Measurements from ENCODE around the gene CRADD.
"Not testable (repeated sequence)": the region's sequence is repeated elsewhere in the genome, so short reads cannot be mapped to it uniquely, and the experiment has no call there.

Gene CRADD

GRCh38 chr12:93882763-93883162 lies 205.6 kb downstream of the CRADD start:
- no peak for DNase-seq

GRCh38 chr12:93883436-93884154 lies 206.4 kb downstream of the CRADD start:
- DNase-seq = no peak

- DNase-seq = no peak
Measured at GRCh38 chr12:93884794-93885460, 207.8 kb downstream of the CRADD start.

DNA sequence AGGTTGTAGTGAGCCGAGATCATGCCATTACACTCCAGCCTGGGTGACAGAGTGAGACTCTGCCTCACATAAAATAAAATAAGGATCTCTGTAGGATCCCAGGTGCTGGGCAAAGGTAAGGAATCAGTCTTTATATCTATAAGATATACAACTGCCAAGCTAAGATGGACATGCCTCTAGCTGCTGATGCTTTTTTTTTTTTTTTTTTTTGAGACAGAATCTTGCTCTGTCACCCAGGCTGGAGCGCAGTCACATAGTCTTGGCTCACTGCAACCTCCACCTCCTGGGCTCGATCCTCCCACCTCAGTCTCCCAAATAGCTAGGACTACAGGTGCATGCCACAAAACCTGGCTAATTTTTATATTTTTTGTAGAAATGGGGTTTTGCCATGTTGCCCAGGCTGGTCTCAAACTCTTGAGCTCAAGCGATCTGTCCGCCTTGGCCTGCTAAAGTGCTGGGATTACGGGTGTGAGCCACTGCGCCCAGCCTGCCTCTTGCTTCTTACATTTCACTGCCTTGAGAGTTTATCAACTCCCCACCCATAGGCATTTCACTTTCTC lies 208.9 kb downstream of the CRADD start:
- DNase-seq = not testable (repeated sequence)

GRCh38 chr12:93886533-93887511 lies 209.6 kb downstream of the CRADD start:
- DNase-seq = no peak

- DNase-seq = no peak
Measured at GRCh38 chr12:93888964-93889363, 211.8 kb downstream of the CRADD start.

GRCh38 chr12:93889516-93890212 lies 212.5 kb downstream of the CRADD start:
- no peak for DNase-seq

DNA sequence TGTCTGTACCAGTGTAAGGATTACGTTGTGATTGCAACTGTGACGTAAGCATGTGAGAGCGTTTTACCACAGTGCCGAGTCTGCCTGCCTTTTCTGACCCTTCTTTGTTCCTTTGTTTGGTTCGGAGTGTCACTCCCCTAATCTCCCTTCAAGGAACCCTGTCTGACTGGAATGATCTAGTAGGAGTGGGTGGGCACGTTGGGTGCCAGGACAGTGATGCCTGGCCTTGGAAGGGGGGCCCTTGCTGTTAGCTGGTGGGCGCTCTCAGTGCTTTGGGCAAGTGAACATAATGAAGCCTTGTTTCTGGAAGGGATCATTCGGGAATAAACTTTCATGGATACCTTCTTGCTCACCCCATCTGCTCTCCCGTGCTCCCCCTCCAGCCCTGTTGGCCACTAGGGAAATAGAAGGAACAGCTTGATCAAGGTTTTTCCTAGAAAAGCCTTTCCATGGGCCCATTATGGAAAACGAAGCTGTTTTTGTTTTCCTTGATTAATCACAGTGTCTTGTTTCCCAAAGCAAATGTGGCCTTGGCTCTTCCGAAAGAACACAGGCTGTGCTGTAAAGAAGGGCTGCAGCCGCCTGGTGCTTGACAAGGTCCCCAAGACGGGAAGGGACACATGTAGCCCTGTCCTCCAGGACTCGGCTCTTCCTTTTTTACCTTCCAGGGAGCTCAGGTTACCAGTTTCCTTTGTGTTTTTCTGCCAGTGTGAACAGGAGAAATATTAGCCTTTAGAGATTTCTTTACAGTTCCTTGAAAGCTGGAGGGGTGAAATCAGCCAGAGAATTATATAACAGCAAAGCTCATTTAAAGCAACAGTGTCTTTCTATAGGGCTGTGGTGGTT lies 215.5 kb downstream of the CRADD start:
- DNase-seq = no peak

GRCh38 chr12:93894391-93895088 lies 217.4 kb downstream of the CRADD start:
- DNase-seq = peak in 1 of 2 experiments; percentile 24

GRCh38 chr12:93895089-93895445 lies 217.9 kb downstream of the CRADD start:
- no peak for DNase-seq

- DNase-seq = no peak
Measured at GRCh38 chr12:93896427-93896826, 219.3 kb downstream of the CRADD start.

GRCh38 chr12:93896952-93897351 lies 219.8 kb downstream of the CRADD start:
- no peak for DNase-seq

DNA sequence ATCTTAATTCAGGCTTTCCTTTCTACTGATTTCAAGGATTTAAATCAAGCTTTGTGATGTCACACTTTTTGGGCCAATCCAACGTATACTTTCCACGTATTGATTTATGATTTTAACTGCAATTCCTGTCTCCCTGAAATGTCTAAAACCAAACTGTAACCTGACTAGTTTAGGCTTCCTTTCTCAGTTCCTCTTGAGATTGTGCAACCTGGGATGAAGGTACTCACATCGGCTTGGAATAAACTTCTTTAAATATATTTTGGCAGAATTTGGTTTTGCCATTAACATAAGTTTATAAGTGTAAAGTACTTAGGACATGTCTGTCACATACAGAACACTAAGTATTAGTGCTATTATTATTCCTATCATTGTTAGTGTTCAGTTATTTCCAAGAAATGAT lies 224.6 kb downstream of the CRADD start:
- no peak for DNase-seq

DNA sequence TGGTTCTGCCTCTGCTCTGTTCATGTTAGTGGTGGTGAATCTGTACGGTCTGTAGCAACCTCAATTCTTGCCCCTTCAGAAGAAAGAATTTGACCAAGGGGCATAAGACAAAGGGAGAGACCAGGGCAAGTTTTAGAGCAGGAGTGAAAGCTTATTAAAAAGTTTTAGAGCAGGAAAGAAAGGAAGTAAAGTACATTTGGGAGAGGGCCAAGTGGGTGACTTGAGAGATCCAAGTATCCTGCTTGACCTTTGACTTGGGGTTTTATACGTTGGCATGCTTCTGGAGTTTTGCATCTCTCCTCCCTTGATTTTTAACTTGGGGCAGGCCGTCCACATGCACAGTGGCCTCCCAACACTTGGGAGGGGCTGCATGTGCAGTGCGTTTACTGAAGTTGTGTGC lies 225.0 kb downstream of the CRADD start:
- DNase-seq = no peak

- DNase-seq = no peak
Measured at GRCh38 chr12:93902736-93903562, 225.8 kb downstream of the CRADD start.

DNA sequence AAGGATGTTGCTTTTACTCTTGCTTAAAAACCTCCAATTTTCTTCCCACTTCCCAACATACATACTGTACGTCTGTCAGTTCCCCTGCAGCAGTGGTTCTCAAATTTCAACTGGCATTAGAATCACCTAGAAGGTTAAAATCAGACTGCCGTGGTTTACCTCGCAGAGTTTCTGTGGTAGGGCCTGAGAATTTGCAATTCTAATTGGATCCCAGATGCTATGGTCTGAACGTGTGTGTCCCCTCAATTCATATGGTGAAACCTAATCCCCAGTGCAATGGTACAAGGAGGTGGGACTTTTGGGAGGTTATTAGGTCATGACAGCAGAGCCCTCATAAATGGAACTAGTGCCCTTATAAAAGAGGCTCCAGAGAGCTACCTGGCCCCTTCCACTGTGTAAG lies 226.9 kb downstream of the CRADD start:
- DNase-seq = no peak

GRCh38 chr12:93908264-93908663 lies 231.1 kb downstream of the CRADD start:
- DNase-seq = no peak

- no peak for DNase-seq
Measured at GRCh38 chr12:93908846-93909567, 231.8 kb downstream of the CRADD start.

- DNase-seq = no peak
Measured at GRCh38 chr12:93911396-93911795, 234.2 kb downstream of the CRADD start.
